Ecto neural progenitor cell (in vitro differentiated cells): ENCODE data around the gene HTRA2.
"Not testable (repeated sequence)": the region's sequence is repeated elsewhere in the genome, so short reads cannot be mapped to it uniquely, and the experiment has no call there.

Source experiments
- DNase-seq: peaks from one replicate; pipeline ENCODE4 v3.0.0-alpha.2; 2018; ENCODE audit warnings: low spot score

Gene HTRA2

DNA sequence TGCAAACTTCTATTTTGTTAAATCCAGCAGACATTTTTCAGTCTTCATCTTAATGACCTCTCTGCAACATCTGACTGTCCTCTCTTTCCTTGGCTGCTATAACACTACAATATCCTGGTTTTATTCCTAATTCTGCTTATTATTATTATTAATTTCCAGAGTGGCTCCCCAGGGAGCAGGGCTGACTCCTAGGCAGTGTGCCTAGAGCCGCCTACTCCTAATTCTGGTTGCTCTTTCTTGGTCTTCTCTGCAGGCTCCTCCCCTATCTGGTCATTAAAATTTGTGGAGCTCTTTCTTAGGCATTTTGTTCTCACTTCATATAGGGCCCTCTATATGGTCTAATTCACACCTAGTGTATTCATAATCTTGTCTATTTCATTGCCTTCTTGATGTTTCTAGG lies 13.2 kb downstream of the HTRA2 start:
- DNase-seq, result no peak

DNA sequence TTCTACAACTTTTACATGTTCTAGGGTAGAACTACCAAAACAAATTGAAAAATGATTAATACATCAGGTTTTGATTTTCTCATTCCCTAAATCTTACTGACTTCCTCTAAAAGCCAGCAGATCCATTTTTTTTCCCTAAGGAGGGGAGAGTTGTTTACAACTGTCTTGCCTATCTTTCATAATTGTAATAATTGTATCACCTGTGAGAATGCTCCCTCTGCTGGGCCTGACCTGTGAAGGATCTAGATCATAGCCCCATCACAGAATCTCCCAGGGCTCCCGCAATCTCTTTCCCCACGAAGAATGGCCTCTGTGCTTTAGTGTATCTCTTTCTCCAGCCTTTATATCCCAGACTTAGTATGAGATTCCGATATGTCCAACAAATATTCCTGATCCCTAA lies 14.9 kb downstream of the HTRA2 start:
- DNase-seq, result no peak

DNA sequence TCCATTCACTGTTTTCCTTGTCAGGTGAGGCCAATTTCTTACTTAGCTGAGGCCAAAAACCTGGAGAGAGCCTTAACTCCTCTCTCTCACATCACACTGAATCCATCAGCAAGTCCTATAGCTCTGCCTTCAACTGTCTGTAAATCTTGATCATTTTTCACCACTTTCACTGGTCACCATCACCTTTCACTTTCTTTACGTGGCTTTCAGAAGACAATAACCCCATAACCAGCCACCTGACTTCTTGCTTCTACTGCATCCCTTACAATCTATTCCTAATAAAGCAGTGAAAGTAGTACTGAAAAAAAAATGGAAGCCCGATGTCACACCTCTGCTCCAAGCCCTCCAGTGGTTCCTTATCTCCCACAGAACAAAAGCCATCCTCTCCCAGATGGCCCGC lies 16.3 kb downstream of the HTRA2 start:
- no peak for DNase-seq

DNA sequence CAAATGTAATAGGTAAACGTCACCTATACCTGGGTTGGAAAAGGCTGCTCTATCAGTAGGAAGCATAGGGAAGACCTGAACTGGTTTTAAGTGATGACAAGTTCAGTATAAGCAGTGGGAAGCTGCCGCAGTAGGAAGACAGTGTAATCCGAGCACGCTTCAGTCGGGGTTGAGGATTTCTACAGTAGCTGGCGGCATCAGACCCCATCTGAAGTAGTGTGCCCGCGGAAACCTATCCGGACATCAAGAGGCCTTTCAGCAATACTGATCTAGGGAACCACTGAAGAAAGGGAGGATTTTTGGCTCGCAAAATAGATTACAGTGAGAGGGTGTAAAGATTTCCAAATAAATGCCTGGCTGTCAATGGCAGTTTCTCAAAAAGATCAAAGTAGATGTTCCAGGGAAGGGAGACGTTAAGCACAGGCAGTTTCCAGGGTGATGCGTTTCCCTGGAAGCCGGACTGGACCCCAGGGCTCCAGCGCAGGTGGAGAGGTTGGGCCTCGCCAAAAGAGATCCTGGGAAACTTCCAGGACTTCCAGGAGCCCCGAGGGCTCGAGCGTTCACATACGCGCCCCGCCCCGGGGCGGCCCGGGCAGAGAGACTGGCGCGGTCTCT lies 18.7 kb downstream of the HTRA2 start:
- DNase-seq, result peak; percentile 42

GRCh38 chr2:74548900-74549826 lies 19.4 kb downstream of the HTRA2 start:
- DNase-seq, result peak; percentile 75

DNA sequence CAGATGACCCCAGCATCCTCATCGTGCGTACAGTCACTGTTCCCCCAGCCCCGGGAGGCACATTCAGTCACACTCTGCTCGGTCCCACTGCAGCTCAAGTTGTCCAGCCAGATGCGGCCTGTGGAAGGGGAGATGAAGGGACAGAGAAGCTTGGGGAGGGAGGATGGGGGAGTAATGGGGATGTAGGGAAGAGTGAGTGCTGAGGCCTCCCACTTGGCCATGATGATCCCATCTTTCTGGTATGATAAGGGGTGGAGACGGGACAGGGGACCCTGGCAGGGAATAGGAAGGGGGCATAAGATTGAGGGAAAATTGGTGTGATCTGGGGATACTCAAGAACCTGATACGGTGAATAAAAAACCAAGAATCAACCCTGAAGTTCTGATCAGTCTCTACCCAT lies 20.5 kb downstream of the HTRA2 start:
- peak; percentile 44 for DNase-seq

GRCh38 chr2:74551530-74551929 lies 21.8 kb downstream of the HTRA2 start:
- peak; percentile 28 for DNase-seq

DNA sequence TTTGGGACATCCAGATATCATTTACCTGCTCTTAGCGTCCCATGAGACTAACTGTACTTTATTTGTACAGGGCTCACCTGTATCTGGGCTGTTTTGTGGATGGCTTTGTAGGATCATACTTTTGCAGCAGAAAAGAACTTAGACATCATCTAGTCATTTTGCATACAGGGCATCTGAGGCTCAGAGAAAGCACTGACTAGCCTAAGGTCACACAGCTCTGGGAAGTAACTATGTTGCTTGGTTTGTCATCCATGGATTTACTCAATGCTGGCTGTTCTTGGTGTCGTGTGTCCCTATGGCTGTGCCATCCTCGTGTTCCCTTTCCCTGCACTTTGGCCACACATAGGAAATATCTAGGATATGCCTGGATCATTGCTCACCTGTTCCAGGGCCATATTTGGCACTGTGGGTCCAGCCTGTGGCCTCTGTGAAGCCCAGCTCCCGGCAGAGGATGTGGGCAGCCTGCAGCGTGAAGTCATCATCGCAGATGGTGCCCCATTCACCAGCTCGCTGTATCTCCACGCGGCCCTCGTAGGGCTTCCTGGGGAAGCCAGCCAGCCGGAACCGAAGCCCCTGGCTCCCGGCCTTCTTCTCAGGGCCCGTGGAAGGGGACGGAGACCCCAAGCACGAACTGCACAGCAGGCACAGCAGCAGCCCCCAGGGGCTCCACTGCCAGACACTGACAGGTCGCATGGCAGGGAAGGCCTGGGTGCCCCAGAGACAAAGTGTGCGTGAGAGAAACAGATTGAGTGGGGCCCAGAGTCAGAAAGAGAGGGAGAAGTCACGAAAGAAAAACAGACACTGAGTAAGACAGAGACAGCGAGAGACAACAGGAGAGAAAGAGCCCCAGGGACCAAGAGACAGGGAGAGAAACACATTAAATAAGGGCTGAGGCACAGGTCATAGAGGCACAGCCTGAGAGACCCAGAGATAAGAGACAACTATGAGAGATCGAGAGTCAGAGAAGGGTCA lies 22.5 kb downstream of the HTRA2 start:
- DNase-seq, result peak; percentile 47

GRCh38 chr2:74552914-74553811 lies 23.4 kb downstream of the HTRA2 start:
- DNase-seq, result peak; percentile 76

GRCh38 chr2:74553892-74554819 lies 24.4 kb downstream of the HTRA2 start, which contains the start of the genes DOK1 and LOXL3:
Gene DOK1 (plus strand): TSS chr2:74554720. CDS start chr2:74554755, 35 bp downstream.
Gene LOXL3 (minus strand): TSS chr2:74553942. CDS start chr2:74552634, 1,308 bp downstream.
- peak; percentile 94 for DNase-seq

DNA sequence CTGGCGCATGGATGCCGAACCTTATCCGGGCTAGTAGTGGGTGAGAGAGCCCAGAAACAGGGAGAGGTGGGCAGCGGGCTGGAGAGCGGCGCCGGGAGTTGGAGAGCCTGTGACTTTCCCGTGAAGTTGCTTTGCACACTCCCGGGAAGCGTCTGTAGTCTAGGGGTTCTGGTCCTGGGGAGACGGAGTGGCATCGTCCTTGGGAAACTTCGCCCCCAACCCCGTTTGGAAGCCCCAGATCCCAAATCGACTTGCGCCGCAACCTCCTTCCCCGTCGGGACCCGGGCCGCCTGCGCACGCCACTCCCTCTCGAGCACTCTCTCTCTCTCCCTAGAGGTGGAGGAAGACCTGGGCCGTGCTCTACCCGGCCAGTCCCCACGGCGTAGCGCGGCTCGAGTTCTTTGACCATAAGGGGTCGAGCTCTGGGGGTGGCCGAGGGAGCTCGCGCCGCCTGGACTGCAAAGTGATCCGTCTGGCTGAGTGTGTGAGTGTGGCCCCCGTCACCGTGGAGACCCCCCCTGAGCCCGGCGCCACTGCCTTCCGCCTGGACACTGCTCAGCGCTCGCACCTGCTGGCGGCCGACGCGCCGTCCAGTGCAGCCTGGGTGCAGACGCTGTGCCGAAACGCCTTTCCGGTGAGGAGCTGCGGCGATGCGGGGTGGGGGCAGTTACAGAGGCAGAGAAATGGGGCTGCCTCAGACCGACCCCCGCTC lies 25.2 kb downstream of the HTRA2 start:
- peak; percentile 79 for DNase-seq

- no peak for DNase-seq
These were observed 25.9 kb downstream of the HTRA2 start for GRCh38 chr2:74555610-74556103.

DNA sequence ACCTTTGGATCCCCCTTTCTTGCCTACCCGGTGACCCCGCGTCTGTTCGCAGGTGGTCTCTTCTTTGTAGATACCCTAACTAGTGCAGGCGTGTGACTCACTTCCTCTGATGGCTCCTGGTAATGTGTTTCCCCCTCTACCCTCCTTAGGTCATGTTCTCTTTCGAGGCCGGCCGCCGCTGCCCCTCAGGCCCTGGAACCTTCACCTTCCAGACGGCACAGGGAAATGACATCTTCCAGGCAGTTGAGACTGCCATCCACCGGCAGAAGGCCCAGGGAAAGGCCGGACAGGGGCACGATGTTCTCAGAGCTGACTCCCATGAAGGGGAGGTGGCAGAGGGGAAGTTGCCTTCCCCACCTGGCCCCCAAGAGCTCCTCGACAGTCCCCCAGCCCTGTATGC lies 26.4 kb downstream of the HTRA2 start:
- DNase-seq, result no peak

GRCh38 chr2:74556831-74557370 lies 27.2 kb downstream of the HTRA2 start:
- DNase-seq, result no peak

DNA sequence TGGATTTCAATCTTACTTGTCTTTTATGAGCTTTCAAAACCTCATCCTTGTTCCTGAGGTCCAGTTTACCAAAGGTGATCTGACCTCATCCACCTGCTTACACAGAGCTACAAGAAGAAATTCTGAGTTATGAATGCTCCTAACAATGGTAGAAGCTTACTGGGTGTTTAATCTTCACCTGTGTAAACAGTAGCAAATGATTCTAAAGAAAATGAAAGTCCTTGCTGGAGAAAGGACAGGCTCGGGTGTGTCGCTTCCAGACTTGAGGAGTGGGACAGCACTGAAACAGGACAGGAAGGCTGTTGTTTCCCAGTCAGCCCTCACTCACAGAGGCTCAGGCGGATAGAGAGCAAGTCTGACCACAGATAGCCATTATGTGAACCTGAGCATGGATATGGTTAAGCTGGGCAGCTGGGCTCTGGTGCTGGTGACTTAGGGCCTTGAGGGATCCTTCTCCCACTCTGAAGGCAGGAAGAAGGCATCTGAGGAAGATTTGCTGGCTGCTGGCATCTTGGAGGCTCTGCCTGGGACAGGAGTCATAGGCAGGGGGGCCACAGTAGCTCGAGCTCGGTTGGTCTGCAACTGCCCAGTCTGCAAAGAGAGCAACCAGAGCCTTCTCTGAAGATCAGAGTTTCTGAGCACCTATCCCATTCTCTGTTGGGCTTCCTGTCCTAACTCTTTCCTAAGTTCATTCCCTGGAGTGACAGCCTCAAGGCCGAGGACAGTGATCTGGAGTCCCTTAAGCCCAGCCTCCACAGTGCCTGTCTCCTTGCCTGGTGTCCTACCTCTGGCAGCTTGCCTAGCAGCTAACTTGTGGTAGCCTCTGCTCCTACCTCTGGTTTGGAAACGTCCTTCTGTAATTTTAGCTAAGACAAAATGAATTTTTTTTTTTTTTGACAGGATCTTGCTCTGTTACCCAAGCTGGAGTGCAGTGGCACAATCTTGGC lies 28.8 kb downstream of the HTRA2 start:
- DNase-seq, result no peak

DNA sequence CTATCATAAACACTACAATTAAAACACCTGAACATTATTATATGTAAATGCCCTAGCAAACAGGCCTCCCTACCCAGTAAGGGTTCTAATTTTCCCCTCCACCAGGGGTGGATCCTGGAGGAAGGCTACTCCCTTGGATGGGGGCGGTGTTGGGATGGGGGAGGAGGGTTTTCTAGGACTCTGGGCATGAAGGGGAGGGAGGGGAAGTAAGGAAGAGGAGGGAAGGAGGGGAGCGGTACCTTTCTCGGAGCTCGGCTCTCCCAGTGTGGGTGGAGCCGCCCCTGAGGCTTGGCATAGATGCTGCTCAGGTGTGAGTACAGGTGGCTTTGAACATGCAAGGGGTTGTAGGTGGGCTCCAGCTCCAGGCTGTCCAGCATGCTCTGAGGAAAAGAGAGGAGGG lies 30.2 kb downstream of the HTRA2 start:
- no peak for DNase-seq

- DNase-seq, result no peak
These were observed 30.9 kb downstream of the HTRA2 start for GRCh38 chr2:74560591-74560990.

DNA sequence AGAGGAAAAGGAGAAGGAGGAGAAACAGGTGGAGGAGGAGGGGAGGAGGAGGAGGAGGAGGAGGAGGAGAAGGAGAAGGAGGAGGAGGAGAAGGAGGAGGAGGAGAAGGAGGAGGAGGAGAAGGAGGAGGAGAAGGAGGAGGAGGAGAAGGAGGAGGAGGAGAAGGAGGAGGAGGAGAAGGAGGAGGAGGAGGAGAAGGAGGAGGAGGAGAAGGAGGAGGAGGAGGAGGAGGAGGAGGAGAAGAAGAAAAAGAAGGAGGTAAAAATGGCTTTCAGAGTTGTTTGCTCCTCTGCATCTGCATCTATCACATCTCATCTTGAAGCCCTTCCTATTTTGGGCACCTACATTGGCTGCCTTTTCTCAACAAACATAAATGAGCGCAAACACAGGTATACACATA lies 31.3 kb downstream of the HTRA2 start:
- not testable (repeated sequence) for DNase-seq
